ENCODE measurements around the gene TJP1.
"Not testable (repeated sequence)": the region's sequence is repeated elsewhere in the genome, so short reads cannot be mapped to it uniquely, and the experiment has no call there.

The TJP1 gene

DNA sequence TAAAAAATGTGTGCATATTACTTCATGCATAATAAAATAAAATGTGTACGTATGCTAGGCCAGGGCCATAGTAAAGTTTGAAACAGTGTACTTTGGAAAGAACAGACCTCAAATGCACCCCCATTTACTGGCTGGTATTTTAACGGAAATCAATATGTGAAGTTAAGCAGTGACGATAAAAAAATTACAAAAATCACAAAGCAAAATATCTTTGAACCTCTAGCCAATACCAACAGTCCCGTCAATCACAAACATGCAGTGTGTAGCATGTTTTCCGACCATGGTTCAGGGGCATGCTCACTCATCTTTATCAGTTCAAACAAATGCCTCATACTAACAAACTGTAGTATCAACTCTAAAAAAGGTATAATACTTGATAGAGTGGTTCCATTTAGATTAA, 121.1 kb downstream of the TJP1 start:
- peaks cover 14% of the 10 kb centered on the region for H3K4me1 ChIP-seq (ENCODE audit: control insufficient read depth, insufficient read depth, low read length, unreplicated experiment)

GRCh38 chr15:29700296-29700695, 122.0 kb downstream of the TJP1 start:
- Histone ChIP-seq H3K79me2 (ENCODE audit: control insufficient read depth, insufficient read depth, low read length, unreplicated experiment) (no peaks in the 10 kb centered on the region), H3K36me3 (ENCODE audit: insufficient read depth, low read length) (peaks cover 38% of the 10 kb centered on the region; the same call in 1 of the 2 replicates)

More for the DNA sequence above, 121.1 kb downstream of the TJP1 start:
- peaks cover 42% of the 10 kb centered on the region; the same call in 1 of the 2 replicates for H3K36me3 ChIP-seq (ENCODE audit: insufficient read depth, low read length)
- H3K79me2 ChIP-seq (ENCODE audit: control insufficient read depth, insufficient read depth, low read length, unreplicated experiment): no peaks in the 10 kb centered on the region
- no peak overlapping the region for H3K27ac ChIP-seq (ENCODE audit: low read depth, low read length)
- no peaks in the 10 kb centered on the region for H3K27me3 ChIP-seq (ENCODE audit: insufficient read depth, low read length)
- no peak overlapping the region for H3K4me3 ChIP-seq (ENCODE audit: low read depth, low read length)
- H2AFZ ChIP-seq (ENCODE audit: low read length, unreplicated experiment): no peak overlapping the region

GRCh38 chr15:29699791-29700190, 122.5 kb downstream of the TJP1 start:
- Histone ChIP-seq H3K4me3 (ENCODE audit: low read depth, low read length) (no peak overlapping the region), H3K36me3 (ENCODE audit: insufficient read depth, low read length) (peaks cover 33% of the 10 kb centered on the region; the same call in 1 of the 2 replicates), H2AFZ (ENCODE audit: low read length, unreplicated experiment) (no peak overlapping the region), H3K27ac (ENCODE audit: low read depth, low read length) (no peak overlapping the region), H3K27me3 (ENCODE audit: insufficient read depth, low read length) (no peaks in the 10 kb centered on the region), H3K4me1 (ENCODE audit: control insufficient read depth, insufficient read depth, low read length, unreplicated experiment) (peaks cover 14% of the 10 kb centered on the region), H3K79me2 (ENCODE audit: control insufficient read depth, insufficient read depth, low read length, unreplicated experiment) (no peaks in the 10 kb centered on the region)

More at GRCh38 chr15:29700296-29700695, 122.0 kb downstream of the TJP1 start:
- Histone ChIP-seq H2AFZ (ENCODE audit: low read length, unreplicated experiment) (no peak overlapping the region), H3K27me3 (ENCODE audit: insufficient read depth, low read length) (no peaks in the 10 kb centered on the region), H3K27ac (ENCODE audit: low read depth, low read length) (no peak overlapping the region), H3K4me3 (ENCODE audit: low read depth, low read length) (no peak overlapping the region), H3K4me1 (ENCODE audit: control insufficient read depth, insufficient read depth, low read length, unreplicated experiment) (peaks cover 14% of the 10 kb centered on the region)

- peak overlapping the region; percentile 31; the same call in 1 of the 2 replicates for H3K27ac ChIP-seq (ENCODE audit: low read depth, low read length)
- peaks cover 22% of the 10 kb centered on the region for H3K4me1 ChIP-seq (ENCODE audit: control insufficient read depth, insufficient read depth, low read length, unreplicated experiment)
- H2AFZ ChIP-seq (ENCODE audit: low read length, unreplicated experiment): no peak overlapping the region
- no peak overlapping the region for H3K4me3 ChIP-seq (ENCODE audit: low read depth, low read length)
- no peaks in the 10 kb centered on the region for H3K27me3 ChIP-seq (ENCODE audit: insufficient read depth, low read length)
- peaks cover 25% of the 10 kb centered on the region; the same call in 1 of the 2 replicates for H3K36me3 ChIP-seq (ENCODE audit: insufficient read depth, low read length)
- H3K79me2 ChIP-seq (ENCODE audit: control insufficient read depth, insufficient read depth, low read length, unreplicated experiment): no peaks in the 10 kb centered on the region
These were observed 124.1 kb downstream of the TJP1 start for GRCh38 chr15:29698030-29698701.

- no peak overlapping the region for H3K27ac ChIP-seq (ENCODE audit: low read depth, low read length)
These were observed 125.1 kb downstream of the TJP1 start for GRCh38 chr15:29696950-29697738.

GRCh38 chr15:29696506-29696905, 125.8 kb downstream of the TJP1 start:
- H3K27me3 ChIP-seq (ENCODE audit: insufficient read depth, low read length); H2AFZ ChIP-seq (ENCODE audit: low read length, unreplicated experiment); H3K27ac ChIP-seq (ENCODE audit: low read depth, low read length); H3K79me2 ChIP-seq (ENCODE audit: control insufficient read depth, insufficient read depth, low read length, unreplicated experiment); H3K4me3 ChIP-seq (ENCODE audit: low read depth, low read length): not testable (repeated sequence)
- Histone ChIP-seq H3K36me3 (ENCODE audit: insufficient read depth, low read length) (peaks cover 24% of the 10 kb centered on the region; the same call in 1 of the 2 replicates), H3K4me1 (ENCODE audit: control insufficient read depth, insufficient read depth, low read length, unreplicated experiment) (peaks cover 30% of the 10 kb centered on the region)

More at GRCh38 chr15:29696950-29697738, 125.1 kb downstream of the TJP1 start:
- H3K4me3 ChIP-seq (ENCODE audit: low read depth, low read length): no peak overlapping the region
- H3K4me1 ChIP-seq (ENCODE audit: control insufficient read depth, insufficient read depth, low read length, unreplicated experiment): peaks cover 29% of the 10 kb centered on the region
- no peaks in the 10 kb centered on the region for H3K27me3 ChIP-seq (ENCODE audit: insufficient read depth, low read length)
- H3K79me2 ChIP-seq (ENCODE audit: control insufficient read depth, insufficient read depth, low read length, unreplicated experiment): no peaks in the 10 kb centered on the region
- H3K36me3 ChIP-seq (ENCODE audit: insufficient read depth, low read length): peaks cover 25% of the 10 kb centered on the region; the same call in 1 of the 2 replicates
- no peak overlapping the region for H2AFZ ChIP-seq (ENCODE audit: low read length, unreplicated experiment)

GRCh38 chr15:29695489-29696167, 126.6 kb downstream of the TJP1 start:
- H3K27me3 ChIP-seq (ENCODE audit: insufficient read depth, low read length): no peaks in the 10 kb centered on the region
- H3K36me3 ChIP-seq (ENCODE audit: insufficient read depth, low read length): peaks cover 18% of the 10 kb centered on the region; the same call in 1 of the 2 replicates
- no peak overlapping the region for H3K27ac ChIP-seq (ENCODE audit: low read depth, low read length)
- H3K79me2 ChIP-seq (ENCODE audit: control insufficient read depth, insufficient read depth, low read length, unreplicated experiment): no peaks in the 10 kb centered on the region
- H2AFZ ChIP-seq (ENCODE audit: low read length, unreplicated experiment): no peak overlapping the region
- H3K4me3 ChIP-seq (ENCODE audit: low read depth, low read length): no peak overlapping the region
- peaks cover 38% of the 10 kb centered on the region for H3K4me1 ChIP-seq (ENCODE audit: control insufficient read depth, insufficient read depth, low read length, unreplicated experiment)

- Histone ChIP-seq H3K27ac (ENCODE audit: low read depth, low read length) (no peak overlapping the region), H3K4me1 (ENCODE audit: control insufficient read depth, insufficient read depth, low read length, unreplicated experiment) (peaks cover 27% of the 10 kb centered on the region), H3K4me3 (ENCODE audit: low read depth, low read length) (no peak overlapping the region), H2AFZ (ENCODE audit: low read length, unreplicated experiment) (no peak overlapping the region), H3K27me3 (ENCODE audit: insufficient read depth, low read length) (no peaks in the 10 kb centered on the region), H3K79me2 (ENCODE audit: control insufficient read depth, insufficient read depth, low read length, unreplicated experiment) (no peaks in the 10 kb centered on the region), H3K36me3 (ENCODE audit: insufficient read depth, low read length) (peaks cover 3% of the 10 kb centered on the region; the same call in 1 of the 2 replicates)
These were observed 129.0 kb downstream of the TJP1 start for GRCh38 chr15:29693225-29693624.

GRCh38 chr15:29692527-29692926, 129.7 kb downstream of the TJP1 start:
- Histone ChIP-seq H3K79me2 (ENCODE audit: control insufficient read depth, insufficient read depth, low read length, unreplicated experiment) (no peaks in the 10 kb centered on the region), H3K27me3 (ENCODE audit: insufficient read depth, low read length) (no peaks in the 10 kb centered on the region), H3K36me3 (ENCODE audit: insufficient read depth, low read length) (no peaks in the 10 kb centered on the region), H3K4me1 (ENCODE audit: control insufficient read depth, insufficient read depth, low read length, unreplicated experiment) (peaks cover 24% of the 10 kb centered on the region), H3K4me3 (ENCODE audit: low read depth, low read length) (no peak overlapping the region), H3K27ac (ENCODE audit: low read depth, low read length) (no peak overlapping the region), H2AFZ (ENCODE audit: low read length, unreplicated experiment) (no peak overlapping the region)

- Histone ChIP-seq H3K36me3 (ENCODE audit: insufficient read depth, low read length) (no peaks in the 10 kb centered on the region), H2AFZ (ENCODE audit: low read length, unreplicated experiment) (no peak overlapping the region), H3K27ac (ENCODE audit: low read depth, low read length) (no peak overlapping the region), H3K79me2 (ENCODE audit: control insufficient read depth, insufficient read depth, low read length, unreplicated experiment) (no peaks in the 10 kb centered on the region), H3K27me3 (ENCODE audit: insufficient read depth, low read length) (no peaks in the 10 kb centered on the region), H3K4me3 (ENCODE audit: low read depth, low read length) (no peak overlapping the region), H3K4me1 (ENCODE audit: control insufficient read depth, insufficient read depth, low read length, unreplicated experiment) (peaks cover 29% of the 10 kb centered on the region)
These were observed 131.3 kb downstream of the TJP1 start for GRCh38 chr15:29690765-29691475.

All from ACC112 (cell line).